ENCODE data around the gene TMEM45B. TPM values are rescaled to one million over a fixed set of nuclear protein-coding genes. Genes with fewer than 3 reads are reported as not detected.
"Not testable (repeated sequence)": the region's sequence is repeated elsewhere in the genome, so short reads cannot be mapped to it uniquely, and the experiment has no call there.

The TMEM45B gene
- total RNA-seq, 5 donors from 2014 or later (not counting 1 experiment from before 2014, with no cell fraction given) = 1.4 to 22.7 (median 14.3) TPM

DNA sequence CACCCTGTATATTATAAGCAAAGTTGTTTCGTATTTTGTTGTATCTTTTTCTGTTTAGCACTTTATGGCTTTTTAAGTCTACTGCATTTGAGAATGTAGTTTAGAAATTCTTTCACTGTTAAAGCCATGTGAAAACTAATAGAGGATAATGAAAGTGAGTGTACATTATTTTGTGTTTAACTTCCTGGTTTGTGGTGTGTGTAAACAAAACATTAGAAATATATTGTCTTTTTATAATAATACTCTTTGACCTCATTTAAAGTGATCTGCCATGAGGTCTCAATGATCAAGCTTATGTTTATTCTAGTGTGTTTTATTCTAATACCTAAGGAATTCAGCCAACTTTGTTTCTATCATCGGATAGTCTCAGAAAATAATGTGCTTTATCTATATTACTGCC lies 27.4 kb upstream of the TMEM45B start:
- WGBS (ENCODE audit: insufficient coverage) = no CpG with 5 or more reads among the region's 2 CpGs
- ATAC-seq (replicated peaks in 1 of 4) = no peak
- H3K4me3 Mint-ChIP-seq = no peak overlapping the region
- H3K27ac Mint-ChIP-seq = no peak overlapping the region
- DNase-seq = no peak
- H3K36me3 ChIP-seq (ENCODE audit: control insufficient read depth in 2 of 2, extremely low read depth in 1 of 2, insufficient read depth in 1 of 2, low read length in 1 of 2) = no peaks in the 10 kb centered on the region
- peaks cover 9 to 31% (median 17%) of the 10 kb centered on the region in 3 donors for H3K4me1 Mint-ChIP-seq
- ChIA-PET CTCF (interaction anchor here in 1 of 2 donors (0.6 kb wide), 1 partner anchor 93 kb away, joined by 4 read pairs; no protein-coding TSS in a partner anchor), POLR2A (no interaction called here)
- H3K4me1 ChIP-seq (ENCODE audit: control insufficient read depth in 1 of 2, extremely low read depth in 1 of 2, insufficient read depth in 2 of 2, low read length in 2 of 2) = no peaks in the 10 kb centered on the region
- H3K27me3 Mint-ChIP-seq = no peaks in the 10 kb centered on the region
- no peaks in the 10 kb centered on the region for H3K9me3 ChIP-seq
- H3K4me3 ChIP-seq (ENCODE audit: control insufficient read depth in 1 of 2, extremely low read depth in 1 of 2, low read length in 1 of 2) = no peak overlapping the region
- no peaks in the 10 kb centered on the region for H3K27me3 ChIP-seq (replicated peaks in 1 of 2; ENCODE audit: control insufficient read depth in 2 of 2, extremely low read depth in 1 of 2, insufficient read depth in 2 of 2, low read length in 1 of 2)
- no peak overlapping the region for H3K27ac ChIP-seq (ENCODE audit: low read length)
- no peaks in the 10 kb centered on the region for H3K9me3 Mint-ChIP-seq
- H3K36me3 Mint-ChIP-seq = peaks cover 4% of the 10 kb centered on the region

DNA sequence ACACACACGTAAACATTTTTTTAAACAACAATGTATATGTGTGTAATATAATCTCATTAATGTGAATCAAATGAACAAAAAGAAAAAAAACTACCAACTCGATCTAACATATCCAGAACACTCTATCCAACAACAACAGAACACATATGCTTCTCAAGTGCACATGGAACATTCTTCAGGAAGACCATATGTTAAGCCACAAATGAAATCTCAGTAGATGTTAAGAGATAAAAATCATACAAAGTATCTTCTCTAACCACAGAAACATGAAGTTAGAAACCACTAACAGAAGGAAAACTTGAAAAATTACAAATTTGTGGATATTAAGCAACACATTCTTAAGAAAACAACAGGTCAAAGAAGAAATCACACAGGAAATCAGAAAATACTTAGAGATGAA lies 25.5 kb upstream of the TMEM45B start:
- Histone ChIP-seq H3K4me1 (ENCODE audit: control insufficient read depth in 1 of 2, extremely low read depth in 1 of 2, insufficient read depth in 2 of 2, low read length in 2 of 2) (no peaks in the 10 kb centered on the region), H3K27me3 (replicated peaks in 1 of 2; ENCODE audit: control insufficient read depth in 2 of 2, extremely low read depth in 1 of 2, insufficient read depth in 2 of 2, low read length in 1 of 2) (no peaks in the 10 kb centered on the region), H3K27ac (ENCODE audit: low read length) (no peak overlapping the region), H3K36me3 (ENCODE audit: control insufficient read depth in 2 of 2, extremely low read depth in 1 of 2, insufficient read depth in 1 of 2, low read length in 1 of 2) (no peaks in the 10 kb centered on the region), H3K9me3 (no peaks in the 10 kb centered on the region), H3K4me3 (ENCODE audit: control insufficient read depth in 1 of 2, extremely low read depth in 1 of 2, low read length in 1 of 2) (no peak overlapping the region)
- POLR2A ChIA-PET = interaction anchor here in 1 of 2 donors (0.6 kb wide), 1 partner anchor 12 kb away, joined by 8 read pairs; no protein-coding TSS in a partner anchor
- Mint-ChIP-seq H3K4me3 (no peak overlapping the region), H3K9me3 (no peaks in the 10 kb centered on the region), H3K4me1 (peaks cover 9 to 31% (median 17%) of the 10 kb centered on the region in 3 donors), H3K27ac (peak overlapping the region; percentile 6 to 68), H3K27me3 (no peaks in the 10 kb centered on the region), H3K36me3 (peaks cover 4% of the 10 kb centered on the region)
- no peak for DNase-seq
- WGBS (ENCODE audit: insufficient coverage) = no CpG with 5 or more reads among the region's 2 CpGs
- ATAC-seq (replicated peaks in 1 of 4) = no peak
- CTCF ChIA-PET = no interaction called here

DNA sequence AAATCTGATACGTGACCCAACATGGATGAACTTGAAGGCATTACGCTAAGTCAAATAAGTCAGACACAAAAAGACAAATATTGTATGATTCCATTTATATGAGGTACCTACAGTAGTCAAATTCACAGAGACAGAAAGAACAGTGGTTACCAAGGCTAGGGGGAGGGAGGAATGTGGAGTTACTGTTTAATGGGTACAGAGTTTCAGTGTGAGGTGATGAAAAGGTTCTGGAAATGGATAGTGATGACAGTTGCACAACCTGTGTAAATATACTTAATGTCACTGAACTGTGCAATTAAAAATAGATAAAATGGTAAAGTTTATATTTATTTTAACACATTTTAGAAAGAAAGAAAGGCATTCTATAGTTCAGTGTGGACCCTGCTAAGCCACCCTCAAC lies 24.1 kb upstream of the TMEM45B start:
- no CpG with 5 or more reads among the region's 2 CpGs for WGBS (ENCODE audit: insufficient coverage)
- Histone ChIP-seq H3K27ac (ENCODE audit: low read length) (no peak overlapping the region), H3K9me3 (no peaks in the 10 kb centered on the region), H3K4me3 (ENCODE audit: control insufficient read depth in 1 of 2, extremely low read depth in 1 of 2, low read length in 1 of 2) (no peak overlapping the region), H3K27me3 (replicated peaks in 1 of 2; ENCODE audit: control insufficient read depth in 2 of 2, extremely low read depth in 1 of 2, insufficient read depth in 2 of 2, low read length in 1 of 2) (no peaks in the 10 kb centered on the region), H3K4me1 (ENCODE audit: control insufficient read depth in 1 of 2, extremely low read depth in 1 of 2, insufficient read depth in 2 of 2, low read length in 2 of 2) (no peaks in the 10 kb centered on the region), H3K36me3 (ENCODE audit: control insufficient read depth in 2 of 2, extremely low read depth in 1 of 2, insufficient read depth in 1 of 2, low read length in 1 of 2) (no peaks in the 10 kb centered on the region)
- POLR2A ChIA-PET = no interaction called here
- peaks cover 13% of the 10 kb centered on the region for H3K36me3 Mint-ChIP-seq
- H3K27me3 Mint-ChIP-seq = peaks cover 0 to 5% of the 10 kb centered on the region in 2 donors
- H3K4me3 Mint-ChIP-seq = no peak overlapping the region
- H3K27ac Mint-ChIP-seq = no peak overlapping the region
- CTCF ChIA-PET = no interaction called here
- peaks cover 0 to 9% (median 9%) of the 10 kb centered on the region in 3 donors for H3K9me3 Mint-ChIP-seq
- DNase-seq (no peak), ATAC-seq (replicated peaks in 1 of 4) (no peak)
- peaks cover 9 to 27% (median 14%) of the 10 kb centered on the region in 3 donors for H3K4me1 Mint-ChIP-seq

DNA sequence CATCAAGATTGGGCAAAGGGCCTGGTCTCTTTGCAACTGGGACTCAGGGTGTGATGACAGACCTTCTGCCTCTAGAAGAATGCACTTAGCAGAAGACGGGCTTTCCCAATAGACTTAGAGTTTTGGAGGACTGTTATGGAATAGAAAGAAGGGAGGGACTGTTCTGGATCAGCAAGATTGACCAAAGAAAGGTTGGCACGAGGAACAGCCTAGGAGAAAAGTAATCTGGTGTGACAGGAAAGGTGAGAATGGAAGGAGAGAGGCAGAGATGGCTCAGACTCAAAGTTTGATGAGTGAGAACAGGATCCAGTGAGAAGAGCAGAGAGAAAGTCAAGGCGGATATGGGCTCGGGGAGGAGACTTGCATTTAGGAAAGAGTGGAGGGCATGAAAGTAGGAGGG lies 23.0 kb upstream of the TMEM45B start:
- CTCF ChIA-PET = no interaction called here
- H3K36me3 ChIP-seq (ENCODE audit: control insufficient read depth in 2 of 2, extremely low read depth in 1 of 2, insufficient read depth in 1 of 2, low read length in 1 of 2) = no peaks in the 10 kb centered on the region
- H3K9me3 Mint-ChIP-seq = peaks cover 0 to 9% (median 9%) of the 10 kb centered on the region in 3 donors
- H3K27ac ChIP-seq (ENCODE audit: low read length) = no peak overlapping the region
- no peaks in the 10 kb centered on the region for H3K4me1 ChIP-seq (ENCODE audit: control insufficient read depth in 1 of 2, extremely low read depth in 1 of 2, insufficient read depth in 2 of 2, low read length in 2 of 2)
- DNase-seq (no peak), ATAC-seq (replicated peaks in 1 of 4) (no peak)
- no peaks in the 10 kb centered on the region for H3K27me3 ChIP-seq (replicated peaks in 1 of 2; ENCODE audit: control insufficient read depth in 2 of 2, extremely low read depth in 1 of 2, insufficient read depth in 2 of 2, low read length in 1 of 2)
- H3K4me3 ChIP-seq (ENCODE audit: control insufficient read depth in 1 of 2, extremely low read depth in 1 of 2, low read length in 1 of 2) = no peak overlapping the region
- WGBS (ENCODE audit: insufficient coverage) = 87% methylated on average over 4 of the region's 4 CpGs
- H3K9me3 ChIP-seq = no peaks in the 10 kb centered on the region
- H3K27ac Mint-ChIP-seq = no peak overlapping the region
- POLR2A ChIA-PET = no interaction called here
- H3K4me1 Mint-ChIP-seq = peaks cover 9 to 23% (median 14%) of the 10 kb centered on the region in 3 donors
- H3K4me3 Mint-ChIP-seq = no peak overlapping the region
- H3K27me3 Mint-ChIP-seq = peaks cover 0 to 5% of the 10 kb centered on the region in 2 donors
- H3K36me3 Mint-ChIP-seq = peaks cover 13% of the 10 kb centered on the region

DNA sequence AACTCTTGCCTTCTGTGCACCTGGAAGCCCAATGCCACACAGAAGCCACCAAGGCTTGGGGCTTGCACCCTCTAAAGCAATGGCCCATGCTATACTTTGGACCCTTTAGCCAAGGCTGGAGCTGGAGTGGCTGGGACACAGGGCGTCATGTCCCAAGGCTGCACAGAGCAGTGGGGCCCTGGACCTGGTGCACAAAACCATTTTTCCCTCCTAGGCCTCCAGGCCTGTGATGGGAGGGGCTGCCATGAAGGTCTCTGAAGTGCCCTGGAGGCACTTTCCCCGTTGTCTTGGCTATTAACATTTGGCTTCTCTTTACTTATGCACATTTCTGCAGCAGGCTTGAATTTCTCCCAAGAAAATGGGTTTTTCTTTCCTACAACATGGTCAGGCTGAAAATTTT lies 20.6 kb upstream of the TMEM45B start:
- Histone ChIP-seq H3K27ac (ENCODE audit: low read length) (no peak overlapping the region), H3K36me3 (ENCODE audit: control insufficient read depth in 2 of 2, extremely low read depth in 1 of 2, insufficient read depth in 1 of 2, low read length in 1 of 2) (no peaks in the 10 kb centered on the region), H3K4me3 (ENCODE audit: control insufficient read depth in 1 of 2, extremely low read depth in 1 of 2, low read length in 1 of 2) (no peak overlapping the region), H3K4me1 (ENCODE audit: control insufficient read depth in 1 of 2, extremely low read depth in 1 of 2, insufficient read depth in 2 of 2, low read length in 2 of 2) (no peaks in the 10 kb centered on the region), H3K27me3 (replicated peaks in 1 of 2; ENCODE audit: control insufficient read depth in 2 of 2, extremely low read depth in 1 of 2, insufficient read depth in 2 of 2, low read length in 1 of 2) (no peaks in the 10 kb centered on the region), H3K9me3 (peaks cover 2% of the 10 kb centered on the region)
- no peak overlapping the region for H3K27ac Mint-ChIP-seq
- peaks cover 6 to 30% (median 20%) of the 10 kb centered on the region in 3 donors for H3K4me1 Mint-ChIP-seq
- H3K9me3 Mint-ChIP-seq = peaks cover 15 to 27% (median 22%) of the 10 kb centered on the region in 3 donors
- no peak for DNase-seq
- whole genome bisulfite sequencing (ENCODE audit: insufficient coverage) = 60% methylated on average over 1 of the region's 2 CpGs
- peaks cover 27% of the 10 kb centered on the region for H3K36me3 Mint-ChIP-seq
- H3K27me3 Mint-ChIP-seq = peaks cover 0 to 5% of the 10 kb centered on the region in 2 donors
- ChIA-PET CTCF (no interaction called here), POLR2A (no interaction called here)
- H3K4me3 Mint-ChIP-seq = no peak overlapping the region
- no peak for ATAC-seq (replicated peaks in 1 of 4)

DNA sequence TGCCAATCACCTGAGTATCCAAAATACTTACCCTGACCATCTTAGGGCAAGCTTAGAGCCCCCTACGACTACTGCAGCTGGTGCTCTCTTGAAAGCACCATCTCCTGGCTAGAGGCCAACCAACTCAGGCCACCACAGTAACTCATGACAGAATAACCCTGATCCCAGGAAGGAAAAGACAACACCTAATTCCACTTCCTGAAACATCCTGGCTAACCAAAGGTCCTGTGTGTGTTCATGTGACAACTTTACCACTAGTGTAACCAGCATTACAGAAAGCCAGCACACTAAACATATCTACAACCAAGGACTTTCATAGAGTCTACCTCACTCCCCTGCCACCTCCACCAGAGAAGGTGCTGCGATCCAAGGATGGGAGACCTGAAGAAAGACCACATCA lies 17.4 kb upstream of the TMEM45B start:
- Mint-ChIP-seq H3K27me3 (peaks cover 0 to 5% of the 10 kb centered on the region in 2 donors), H3K4me1 (peaks cover 5 to 34% (median 27%) of the 10 kb centered on the region in 3 donors), H3K36me3 (peaks cover 29% of the 10 kb centered on the region), H3K27ac (no peak overlapping the region), H3K4me3 (no peak overlapping the region), H3K9me3 (peaks cover 18 to 30% (median 22%) of the 10 kb centered on the region in 3 donors)
- Histone ChIP-seq H3K27ac (ENCODE audit: low read length) (no peak overlapping the region), H3K27me3 (replicated peaks in 1 of 2; ENCODE audit: control insufficient read depth in 2 of 2, extremely low read depth in 1 of 2, insufficient read depth in 2 of 2, low read length in 1 of 2) (no peaks in the 10 kb centered on the region), H3K4me1 (ENCODE audit: control insufficient read depth in 1 of 2, extremely low read depth in 1 of 2, insufficient read depth in 2 of 2, low read length in 2 of 2) (peaks cover 0 to 1% of the 10 kb centered on the region in 2 experiments), H3K9me3 (peaks cover 2% of the 10 kb centered on the region), H3K36me3 (ENCODE audit: control insufficient read depth in 2 of 2, extremely low read depth in 1 of 2, insufficient read depth in 1 of 2, low read length in 1 of 2) (no peaks in the 10 kb centered on the region), H3K4me3 (ENCODE audit: control insufficient read depth in 1 of 2, extremely low read depth in 1 of 2, low read length in 1 of 2) (no peak overlapping the region)
- 90% methylated on average over 2 of the region's 2 CpGs for WGBS (ENCODE audit: insufficient coverage)
- ATAC-seq (replicated peaks in 1 of 4) (no peak), DNase-seq (no peak)
- POLR2A ChIA-PET = no interaction called here
- CTCF ChIA-PET = no interaction called here

DNA sequence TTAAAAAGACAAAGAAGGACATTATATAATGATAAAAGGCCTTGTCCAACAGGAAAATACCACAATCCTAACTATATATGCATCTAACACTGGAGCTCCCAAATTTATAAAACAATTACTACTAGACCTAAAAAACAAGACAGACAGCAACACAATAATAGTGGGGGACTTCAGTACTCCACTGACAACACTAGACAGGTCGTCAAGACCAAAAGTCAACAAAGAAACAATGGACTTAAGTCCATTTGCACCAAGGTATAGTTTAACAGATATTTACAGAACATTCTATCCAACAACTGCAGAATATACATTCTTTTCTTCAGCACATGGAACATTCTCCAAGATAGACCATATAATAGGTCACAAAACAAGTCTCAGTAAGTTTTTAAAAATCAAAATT lies 15.5 kb upstream of the TMEM45B start:
- H3K27me3 ChIP-seq (replicated peaks in 1 of 2; ENCODE audit: control insufficient read depth in 2 of 2, extremely low read depth in 1 of 2, insufficient read depth in 2 of 2, low read length in 1 of 2); H3K27ac Mint-ChIP-seq; DNase-seq; H3K27ac ChIP-seq (ENCODE audit: low read length); ATAC-seq (replicated peaks in 1 of 4); H3K36me3 ChIP-seq (ENCODE audit: control insufficient read depth in 2 of 2, extremely low read depth in 1 of 2, insufficient read depth in 1 of 2, low read length in 1 of 2); H3K4me3 Mint-ChIP-seq; H3K4me3 ChIP-seq (ENCODE audit: control insufficient read depth in 1 of 2, extremely low read depth in 1 of 2, low read length in 1 of 2); H3K9me3 ChIP-seq; H3K27me3 Mint-ChIP-seq; POLR2A ChIA-PET: not testable (repeated sequence)
- H3K9me3 Mint-ChIP-seq = peaks cover 18 to 30% (median 22%) of the 10 kb centered on the region in 3 donors
- no CpG with 5 or more reads among the region's 1 CpG for WGBS (ENCODE audit: insufficient coverage)
- peaks cover 21 to 53% (median 46%) of the 10 kb centered on the region in 3 donors for H3K4me1 Mint-ChIP-seq
- peaks cover 29% of the 10 kb centered on the region for H3K36me3 Mint-ChIP-seq
- H3K4me1 ChIP-seq (ENCODE audit: control insufficient read depth in 1 of 2, extremely low read depth in 1 of 2, insufficient read depth in 2 of 2, low read length in 2 of 2) = peaks cover 7 to 10% of the 10 kb centered on the region in 2 experiments
- CTCF ChIA-PET = interaction anchor here in 1 of 2 donors (0.7 to 1.3 kb wide), 2 partner anchors 47 to 524 kb away, joined by 3 read pairs; no protein-coding TSS in a partner anchor

Measured in T-cell (primary cell).